RKO (cell line): ENCODE results near the gene RPL27.
"Not testable (repeated sequence)": the region's sequence is repeated elsewhere in the genome, so short reads cannot be mapped to it uniquely, and the experiment has no call there.

Experiments
- DNase-seq: peaks from one replicate; pipeline ENCODE4 v3.0.0-alpha.2; 2016; ENCODE audit warnings: low spot score

RPL27 gene

GRCh38 chr17:42993913-42994312 is 4.3 kb upstream of the RPL27 start:
- not testable (repeated sequence) for DNase-seq

DNA sequence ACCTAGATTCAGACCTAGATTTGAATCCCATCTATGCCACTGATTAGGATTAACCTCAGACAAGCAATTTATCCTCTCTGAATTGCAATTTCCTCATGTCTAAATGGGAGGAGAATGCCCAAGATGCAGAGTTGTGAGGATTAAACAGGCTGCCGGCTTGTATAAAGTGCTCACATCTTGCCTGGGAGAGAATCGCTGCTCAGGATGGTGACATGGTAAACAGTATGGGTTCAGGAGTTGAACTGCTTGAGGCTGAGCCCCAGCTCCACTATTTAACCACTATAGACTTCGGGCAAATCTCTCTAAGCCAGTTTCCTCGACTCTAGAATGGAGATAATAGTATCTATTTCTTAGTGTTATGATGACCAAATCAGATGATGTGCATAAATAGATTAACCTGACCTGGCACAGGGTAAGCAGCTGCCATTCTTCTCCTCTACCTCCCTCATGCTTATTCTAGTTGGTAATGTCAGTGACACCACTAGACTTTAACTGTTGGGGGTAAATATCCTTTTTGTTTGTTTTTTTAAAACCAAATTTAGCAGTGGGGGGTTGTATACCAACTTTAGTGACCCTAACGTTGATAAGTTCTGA is 732 bp upstream of the RPL27 start:
- peak; percentile 34 for DNase-seq

- no peak for DNase-seq
These were observed 845 bp downstream of the RPL27 start for GRCh38 chr17:42999003-42999525.

GRCh38 chr17:43000894-43001293 is 2.7 kb downstream of the RPL27 start:
- not testable (repeated sequence) for DNase-seq

DNA sequence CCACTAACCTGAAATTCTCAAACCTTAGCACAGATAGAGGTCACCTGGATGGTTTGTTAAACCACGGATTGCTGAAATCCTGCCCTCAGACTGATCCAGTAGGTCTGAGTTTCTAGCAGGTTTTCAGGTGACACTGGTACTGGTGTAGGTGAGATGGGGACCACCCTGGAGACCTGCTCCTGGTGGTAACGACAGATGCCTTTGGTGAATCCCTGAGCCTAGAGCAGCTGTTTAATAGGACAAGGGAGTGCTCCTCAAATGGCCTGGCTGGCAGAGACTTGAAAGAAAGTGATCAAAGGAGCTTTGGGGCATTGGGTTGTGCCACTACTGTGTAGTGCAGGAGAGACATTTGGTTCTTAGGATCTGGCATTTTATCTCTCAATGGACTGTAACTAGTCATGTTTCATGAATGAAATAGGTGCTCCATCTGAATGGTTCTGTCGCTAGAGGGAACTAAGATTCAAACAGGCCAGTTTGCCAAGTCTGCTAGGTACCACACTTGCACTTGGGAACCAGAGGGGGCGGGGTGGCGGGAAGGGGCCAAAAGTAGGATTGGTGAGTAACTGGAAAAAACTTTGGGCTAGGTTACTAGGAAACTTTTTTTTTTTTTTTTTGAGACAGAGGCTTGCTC is 5.4 kb downstream of the RPL27 start:
- DNase-seq = peak; percentile 91

DNA sequence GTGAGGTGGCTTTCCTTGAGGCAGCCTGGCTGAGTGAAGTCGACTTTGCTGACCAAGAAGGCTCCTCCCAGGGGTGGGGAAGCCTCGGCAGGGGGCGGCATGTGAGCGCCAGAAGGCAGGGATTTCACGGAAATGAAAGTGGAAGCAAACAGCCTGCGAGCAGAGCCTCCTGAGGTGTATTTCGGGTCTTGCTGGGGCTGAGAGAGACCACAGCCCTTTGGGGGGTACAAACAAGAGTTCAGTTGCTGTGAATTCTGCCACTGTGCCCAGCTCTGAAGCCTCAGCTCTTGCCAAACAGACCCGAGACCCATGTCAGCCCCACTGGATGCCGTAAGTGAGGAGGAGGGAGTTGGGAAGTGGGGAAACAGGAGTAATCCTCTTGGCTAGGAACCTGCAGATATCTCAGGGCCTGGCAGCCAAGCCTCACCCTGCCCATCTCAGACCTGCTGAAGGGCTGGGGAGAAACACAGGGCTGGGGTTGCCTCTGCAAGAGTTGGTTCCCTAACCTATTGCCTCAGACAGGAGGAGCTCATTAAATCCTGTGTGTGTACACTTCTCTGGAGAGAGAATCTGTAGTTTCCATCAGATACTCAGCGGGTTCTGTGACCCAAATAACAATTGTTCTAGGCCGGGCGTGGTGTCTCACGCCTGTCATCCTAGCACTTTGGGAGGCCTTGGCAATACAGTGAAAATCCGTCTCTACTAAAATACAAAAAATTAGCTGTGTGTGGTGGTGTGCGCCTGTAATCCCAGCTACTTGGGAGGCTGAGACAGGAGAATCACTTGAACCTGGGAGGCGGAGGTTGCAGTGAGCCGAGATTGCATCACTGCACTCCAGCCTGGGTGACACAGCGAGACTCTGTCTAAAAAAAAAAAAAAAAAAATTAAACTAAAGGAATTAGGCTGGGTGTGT is 8.7 kb downstream of the RPL27 start, which contains the start of gene IFI35:
TSS of gene IFI35 (plus strand) at position 146 of the 913 bp plus-strand sequence. CDS start at position 310, 164 bp downstream.
- DNase-seq = peak; percentile 90

DNA sequence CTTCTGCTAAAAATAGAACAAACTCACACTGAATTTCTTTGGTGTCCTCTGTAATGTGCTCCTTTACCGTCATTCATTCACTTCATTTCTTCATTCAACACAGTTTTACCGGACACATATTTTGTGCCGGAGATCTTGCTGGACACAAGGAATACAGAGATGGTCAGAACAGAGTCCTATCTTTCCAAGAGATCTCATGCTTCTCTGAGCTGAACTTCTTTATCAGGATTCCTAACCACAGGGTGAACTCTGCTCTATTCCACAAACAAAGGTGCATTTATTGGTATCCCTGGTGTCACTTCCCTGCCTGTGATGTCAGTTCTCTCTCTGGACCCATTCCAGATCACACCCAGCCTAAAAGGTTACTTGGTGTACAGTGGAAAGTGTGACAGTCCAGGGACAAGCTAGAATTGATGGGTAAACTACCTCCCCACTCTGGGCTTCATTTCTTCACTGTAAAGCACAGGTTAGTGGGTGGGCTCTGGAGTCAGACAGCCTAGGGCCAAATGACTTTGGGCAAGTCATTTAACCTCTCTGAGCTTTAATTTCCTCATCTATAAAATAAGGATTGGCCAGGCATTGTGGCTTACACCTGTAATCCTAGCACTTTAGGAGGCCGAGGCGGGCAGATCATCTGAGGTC is 12.6 kb downstream of the RPL27 start:
- DNase-seq = no peak

- DNase-seq = no peak
These were observed 13.7 kb downstream of the RPL27 start for GRCh38 chr17:43011728-43012472.

DNA sequence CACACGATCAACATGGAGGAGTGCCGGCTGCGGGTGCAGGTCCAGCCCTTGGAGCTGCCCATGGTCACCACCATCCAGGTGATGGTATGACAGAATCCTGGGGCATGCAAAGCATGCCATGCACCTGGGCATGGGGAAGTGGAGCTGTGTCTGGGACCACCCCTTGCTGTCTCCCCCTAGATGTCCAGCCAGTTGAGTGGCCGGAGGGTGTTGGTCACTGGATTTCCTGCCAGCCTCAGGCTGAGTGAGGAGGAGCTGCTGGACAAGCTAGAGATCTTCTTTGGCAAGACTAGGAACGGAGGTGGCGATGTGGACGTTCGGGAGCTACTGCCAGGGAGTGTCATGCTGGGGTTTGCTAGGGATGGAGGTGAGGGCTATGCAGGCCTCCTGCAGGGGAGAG is 15.1 kb downstream of the RPL27 start:
- no peak for DNase-seq

DNA sequence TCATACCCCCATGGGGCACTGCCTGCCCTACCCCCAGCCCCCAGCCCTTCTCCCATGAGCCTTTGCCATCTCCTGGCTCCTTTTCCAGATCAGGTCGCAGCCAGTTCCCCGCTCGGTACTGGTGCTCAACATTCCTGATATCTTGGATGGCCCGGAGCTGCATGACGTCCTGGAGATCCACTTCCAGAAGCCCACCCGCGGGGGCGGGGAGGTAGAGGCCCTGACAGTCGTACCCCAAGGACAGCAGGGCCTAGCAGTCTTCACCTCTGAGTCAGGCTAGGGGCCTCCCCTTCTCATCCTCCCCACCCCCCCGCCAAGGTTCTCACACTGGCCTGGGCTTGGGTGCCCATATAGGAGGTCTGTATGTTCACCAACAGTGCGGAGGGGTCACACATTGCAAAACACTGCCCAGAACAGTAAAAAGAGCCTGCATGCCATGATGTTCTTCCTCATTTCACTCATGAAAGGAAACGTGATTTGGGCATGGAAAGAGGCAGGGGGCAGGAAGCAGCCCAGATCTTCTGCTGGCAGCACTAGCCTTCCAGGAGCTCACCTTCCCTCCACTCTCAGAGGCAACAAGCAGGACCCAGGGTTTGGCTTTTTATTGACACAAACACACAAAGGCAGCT is 15.9 kb downstream of the RPL27 start:
- DNase-seq = no peak

GRCh38 chr17:43014649-43015542 is 16.7 kb downstream of the RPL27 start:
- no peak for DNase-seq

- DNase-seq = no peak
These were observed 17.4 kb downstream of the RPL27 start for GRCh38 chr17:43015579-43015978.

DNA sequence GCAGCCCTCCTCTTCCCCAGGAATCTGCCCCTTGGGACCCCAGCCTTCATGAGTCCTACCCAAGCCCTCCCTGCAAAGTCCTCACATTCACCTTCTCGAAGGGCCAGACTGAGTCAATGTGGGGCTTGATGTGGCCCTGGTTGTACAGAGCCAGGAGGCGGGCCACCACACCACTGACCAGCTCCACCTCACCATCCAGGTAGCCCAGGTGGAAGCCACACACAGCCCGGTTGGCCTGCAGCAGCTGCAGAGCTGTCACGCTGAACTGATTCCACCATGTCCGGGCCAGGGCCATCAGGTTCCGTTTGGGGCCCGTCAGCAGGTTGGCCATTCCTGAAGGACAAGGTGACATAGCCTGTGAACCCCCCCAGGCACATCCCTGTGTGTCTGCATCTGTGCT is 18.0 kb downstream of the RPL27 start:
- DNase-seq = no peak

GRCh38 chr17:43018008-43018853 is 20.0 kb downstream of the RPL27 start:
- no peak for DNase-seq

DNA sequence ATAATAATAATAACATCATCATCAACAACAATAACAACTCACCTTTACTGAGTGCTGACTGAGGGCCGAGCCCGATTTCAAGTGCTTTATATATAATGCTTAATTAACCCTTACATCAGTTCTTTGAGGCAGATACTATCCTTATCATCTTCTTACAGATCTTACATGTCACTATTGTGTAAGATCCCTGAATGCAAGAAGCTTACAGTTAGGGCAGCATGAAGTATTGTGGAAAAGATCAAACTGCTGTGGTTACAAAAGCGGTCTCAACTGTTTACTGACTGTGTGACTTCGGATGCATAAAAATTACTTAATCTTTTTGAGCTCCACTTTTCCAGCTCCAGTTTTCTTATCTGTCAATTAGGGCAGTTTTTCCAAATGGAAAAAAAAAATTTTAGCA is 20.7 kb downstream of the RPL27 start:
- DNase-seq = no peak

GRCh38 chr17:43019418-43019817 is 21.2 kb downstream of the RPL27 start:
- DNase-seq = no peak

DNA sequence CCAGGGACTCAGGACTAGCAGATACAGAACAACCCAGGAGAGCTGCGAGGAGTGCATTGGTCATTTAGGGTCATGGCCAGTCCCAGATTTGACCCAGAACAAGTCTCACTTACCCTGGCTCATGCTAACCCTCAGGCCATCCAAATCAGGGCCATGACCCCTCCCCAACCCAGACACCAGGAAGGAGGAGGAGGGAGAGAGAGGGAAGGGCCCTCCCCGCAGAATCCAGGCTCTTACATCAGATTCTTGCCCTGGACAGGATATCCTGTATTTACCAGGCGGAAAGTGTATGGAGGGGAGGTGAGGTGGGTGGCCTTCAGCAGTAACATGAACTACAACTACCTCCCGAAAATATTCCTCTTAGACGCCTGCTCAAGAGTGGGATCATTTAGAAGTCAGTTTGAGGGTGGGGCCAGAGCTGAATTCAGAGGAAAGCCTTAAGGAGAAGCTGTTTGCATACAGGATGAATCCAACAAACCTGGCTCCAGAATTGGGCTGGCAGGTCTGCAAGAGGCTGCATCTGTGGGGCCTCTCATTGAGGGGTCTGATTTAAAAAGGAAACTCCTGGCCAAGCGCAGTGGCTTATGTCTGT is 21.9 kb downstream of the RPL27 start:
- no peak for DNase-seq
